Tibial artery (tissue), 4 donors: ENCODE results near the gene NCKAP5.

Source experiments
- DNase-seq, 2 donors: peaks; one replicate each; pipeline ENCODE4 v3.0.0-alpha.2; 2019
- H3K27ac ChIP-seq, 2 donors: fragments of 200-600 bp; sonication (generic) in 1 of 2; 1 replicate in 1 of 2; 2 replicates in 1 of 2; pipeline ENCODE4 v1.5.1; 2018 to 2019; ENCODE audit warnings: mild to moderate bottlenecking in 1 of 2
- H3K27me3 ChIP-seq, 2 donors: fragments of 200-600 bp; sonication (generic) in 1 of 2; one replicate each; pipeline versions ENCODE4 v1.5.1 to v1.6.0; 2016 to 2019
- H3K36me3 ChIP-seq, 3 donors: fragments of 200-600 bp; sonication (generic) in 2 of 3; one replicate each; pipeline ENCODE4 v1.5.1; 2016 to 2019; ENCODE audit warnings: mild to moderate bottlenecking in 2 of 3
- H3K4me1 ChIP-seq, 4 donors: fragments of 200-600 bp; sonication (generic) in 2 of 4; 1 replicate in 3 of 4; 2 replicates in 1 of 4; pipeline ENCODE4 v1.5.1; 2016 to 2019
- H3K4me3 ChIP-seq, 2 donors: fragments of 200-600 bp; sonication (generic) in 1 of 2; 1 replicate in 1 of 2; 2 replicates in 1 of 2; pipeline ENCODE4 v1.5.1; 2018 to 2019; ENCODE audit warnings: mild to moderate bottlenecking in 2 of 2
- H3K9me3 ChIP-seq, 3 donors: fragments of 200-600 bp; sonication (generic) in 1 of 3; one replicate each; pipeline ENCODE4 v1.5.1; 2016 to 2019
- CTCF ChIP-seq, 2 experiments: fragments of 200-600 bp in 1 of 2; fragments of 450-650 bp in 1 of 2; IDR thresholded peaks; one replicate each; pipeline ENCODE4 v1.5.1; 2017 to 2019; ENCODE audit warnings: antibody characterized with exemption in 2 of 2, mild to moderate bottlenecking in 1 of 2, moderate library complexity in 1 of 2
- intact Hi-C: fragments of 100-400 bp; cut with DNase I; formaldehyde crosslinking; loops from one replicate; pipeline ENCODE4 v1.15.0; 2023; ENCODE audit warnings: low total_unique reads

NCKAP5 gene

GRCh38 chr2:133287709-133288108 lies 280.6 kb downstream of the NCKAP5 start:
- H3K4me3 ChIP-seq = no peak overlapping the region
- intact Hi-C loops = no loop called here
- H3K27ac ChIP-seq = no peak overlapping the region
- DNase-seq = no peak
- no peaks in the 10 kb centered on the region for H3K9me3 ChIP-seq
- no peaks in the 10 kb centered on the region for H3K4me1 ChIP-seq
- H3K27me3 ChIP-seq = no peaks in the 10 kb centered on the region
- H3K36me3 ChIP-seq = no peaks in the 10 kb centered on the region
- TF ChIP-seq CTCF (IDR thresholded peaks at IDR 0.05) = no peak

GRCh38 chr2:133286326-133286922 lies 281.8 kb downstream of the NCKAP5 start:
- no peak overlapping the region for H3K27ac ChIP-seq
- no peaks in the 10 kb centered on the region for H3K4me1 ChIP-seq
- no peak for DNase-seq
- intact Hi-C loops = no loop called here
- H3K4me3 ChIP-seq = no peak overlapping the region
- H3K9me3 ChIP-seq = no peaks in the 10 kb centered on the region
- H3K36me3 ChIP-seq = no peaks in the 10 kb centered on the region
- no peak for TF ChIP-seq CTCF (IDR thresholded peaks at IDR 0.05)
- H3K27me3 ChIP-seq = no peaks in the 10 kb centered on the region

GRCh38 chr2:133273031-133273430 lies 295.2 kb downstream of the NCKAP5 start:
- Histone ChIP-seq H3K4me3 (no peak overlapping the region), H3K9me3 (peaks cover 0 to 2% (median 0%) of the 10 kb centered on the region in 3 donors), H3K4me1 (no peaks in the 10 kb centered on the region), H3K27ac (no peak overlapping the region), H3K36me3 (no peaks in the 10 kb centered on the region), H3K27me3 (no peaks in the 10 kb centered on the region)
- no peak for TF ChIP-seq CTCF (IDR thresholded peaks at IDR 0.05)
- no peak for DNase-seq
- intact Hi-C loops = no loop called here

- intact Hi-C loops = no loop called here
- Histone ChIP-seq H3K4me3 (no peak overlapping the region), H3K27ac (no peak overlapping the region), H3K4me1 (peaks cover 0 to 9% (median 7%) of the 10 kb centered on the region in 4 donors), H3K27me3 (peaks cover 0 to 13% of the 10 kb centered on the region in 2 donors), H3K36me3 (no peaks in the 10 kb centered on the region), H3K9me3 (no peaks in the 10 kb centered on the region)
- no peak for TF ChIP-seq CTCF (IDR thresholded peaks at IDR 0.05)
- no peak for DNase-seq
Observed at GRCh38 chr2:133271105-133271504, 297.2 kb downstream of the NCKAP5 start.

- Histone ChIP-seq H3K36me3 (no peaks in the 10 kb centered on the region), H3K9me3 (no peaks in the 10 kb centered on the region), H3K4me1 (peaks cover 0 to 14% (median 12%) of the 10 kb centered on the region in 4 donors), H3K27me3 (peaks cover 0 to 19% of the 10 kb centered on the region in 2 donors), H3K4me3 (no peak overlapping the region), H3K27ac (no peak overlapping the region)
- DNase-seq = no peak
- intact Hi-C loops = no loop called here
- TF ChIP-seq CTCF (IDR thresholded peaks at IDR 0.05) = no peak
Observed at GRCh38 chr2:133270550-133270949, 297.7 kb downstream of the NCKAP5 start.
